GM21619 (cell line): Measurements from ENCODE around the gene ATP9B.

Source experiments
- ATAC-seq: cut with Tn5 transposase; IDR thresholded peaks from one replicate; pipeline ENCODE4 v1.9.1; 2021; ENCODE audit not compliant: unreplicated experiment

The ATP9B gene

DNA sequence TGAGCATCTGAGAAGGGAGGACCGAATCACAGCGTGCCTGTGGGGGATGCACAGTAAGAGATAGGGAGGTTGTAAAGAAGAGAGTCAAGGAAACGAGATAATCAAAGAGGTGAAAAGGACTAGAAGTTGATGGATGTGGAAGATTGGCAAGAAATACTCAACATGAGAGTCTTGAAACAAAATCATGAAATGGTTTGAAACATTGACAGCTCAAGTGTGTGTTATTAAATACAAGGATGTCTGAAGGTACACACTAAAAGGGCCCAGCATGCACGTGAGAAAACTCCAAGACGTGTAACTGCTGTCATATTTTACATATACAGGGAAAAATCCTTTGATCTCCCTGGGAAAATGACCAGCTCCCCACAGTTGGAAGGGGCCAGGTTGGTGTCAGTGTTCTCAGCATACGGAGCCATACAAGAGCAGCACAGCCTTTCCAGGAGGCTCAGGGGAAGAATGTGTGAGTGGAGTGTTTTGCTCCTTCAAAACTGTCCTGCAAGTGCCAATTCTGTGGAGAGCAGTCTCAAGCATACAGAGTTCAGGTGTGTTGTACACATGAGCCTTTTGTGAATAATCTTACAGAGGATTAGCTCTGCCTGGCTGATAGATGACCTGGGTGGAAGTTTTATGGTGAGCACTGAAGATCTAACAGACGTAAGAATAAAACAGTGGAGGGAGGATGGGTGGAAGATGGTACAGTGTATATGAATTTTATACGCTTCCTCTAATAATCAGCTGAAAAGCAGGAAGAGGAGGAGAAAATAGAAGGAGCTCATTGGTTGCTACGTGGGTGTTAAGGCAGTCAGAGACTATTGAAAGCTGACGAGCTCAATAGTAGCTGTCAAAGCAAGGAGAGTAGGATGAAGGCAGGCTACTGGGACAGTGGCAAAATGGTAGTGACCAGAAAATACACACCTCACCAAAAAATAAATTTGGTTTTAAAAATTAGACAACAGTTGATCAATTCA, 126.8 kb downstream of the ATP9B start:
- no peak for ATAC-seq

DNA sequence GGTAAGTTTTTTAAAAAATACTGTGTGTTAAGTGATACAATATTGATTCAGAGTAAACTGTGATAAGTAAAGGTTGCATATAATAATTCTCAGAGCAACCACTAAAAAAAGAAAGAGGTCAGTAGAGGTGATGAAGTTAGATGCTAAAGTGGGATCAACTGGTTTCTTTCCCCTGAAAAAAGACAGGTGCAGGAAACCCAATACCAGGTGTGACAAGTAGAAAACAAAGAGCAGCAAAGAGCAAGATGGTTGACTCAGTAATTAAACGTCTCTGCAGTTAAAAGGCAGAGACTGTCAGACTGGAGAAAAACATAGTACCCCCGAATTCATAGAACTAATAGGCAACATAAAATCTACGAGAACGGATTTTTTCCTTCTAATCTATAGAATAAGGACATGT, 128.3 kb downstream of the ATP9B start:
- no peak for ATAC-seq

DNA sequence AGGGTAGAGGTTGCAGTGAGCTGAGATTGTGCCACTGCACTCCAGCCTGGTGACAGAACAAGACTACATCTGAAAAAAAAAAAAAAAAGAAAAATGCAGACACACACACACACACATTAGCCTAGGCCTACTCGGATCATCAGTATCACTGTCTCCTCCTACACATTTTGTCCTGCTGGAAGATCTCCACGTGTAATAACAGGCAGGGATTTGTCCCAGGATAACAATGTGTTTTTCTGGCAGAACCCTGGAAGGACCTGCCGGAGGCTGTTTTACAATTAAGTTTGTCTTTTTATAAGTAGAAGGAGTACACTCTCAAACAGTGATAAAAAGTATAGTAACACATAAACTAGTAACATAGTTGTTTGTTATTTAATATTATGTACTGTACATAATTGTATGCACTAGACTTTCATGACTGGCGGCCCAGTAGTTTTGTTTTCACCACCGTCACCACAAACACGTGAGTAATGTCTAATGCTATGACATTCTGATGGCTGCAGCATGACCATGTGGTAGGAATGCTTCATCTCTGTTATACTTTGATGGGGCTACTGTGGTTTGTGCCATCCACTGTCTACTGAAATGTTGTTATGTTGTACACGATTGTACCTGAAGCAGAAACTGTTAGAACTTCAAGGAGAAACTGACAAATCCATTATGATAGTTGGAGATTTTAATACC, 130.6 kb downstream of the ATP9B start:
- no peak for ATAC-seq

DNA sequence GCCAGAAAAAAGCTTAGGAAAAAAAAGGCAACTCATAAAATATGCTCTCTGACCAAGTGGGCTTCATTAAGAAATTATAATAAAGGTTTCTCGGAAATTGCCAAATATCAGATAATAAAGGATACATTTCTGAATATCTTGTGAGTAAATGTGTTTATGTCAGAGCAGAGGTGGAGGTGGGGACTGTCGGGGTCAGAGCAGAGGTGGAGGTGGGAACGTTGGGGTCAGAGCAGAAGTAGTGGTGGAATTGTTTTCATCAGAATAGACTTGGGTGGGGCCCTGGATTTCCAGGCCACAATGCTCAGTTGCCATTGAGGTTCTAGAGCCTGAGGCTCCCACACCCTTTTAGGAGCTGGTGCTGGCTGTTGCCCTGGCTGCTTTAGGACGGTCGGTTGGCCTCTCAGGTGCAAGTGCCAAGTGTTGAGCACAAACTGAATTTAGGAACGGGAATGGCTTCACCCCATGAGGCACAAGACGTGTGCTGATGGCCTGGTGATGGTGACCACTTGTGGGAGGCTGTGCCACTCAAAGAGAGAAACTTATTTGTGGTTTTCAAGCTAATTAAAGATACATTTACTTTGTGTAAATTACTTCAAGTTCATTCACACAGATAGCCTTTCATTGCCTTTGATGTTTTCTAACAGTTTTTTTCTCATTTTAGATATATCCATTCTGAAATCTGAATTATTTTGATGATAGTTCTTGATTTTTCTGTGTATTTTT, 131.5 kb downstream of the ATP9B start:
- ATAC-seq, result no peak

DNA sequence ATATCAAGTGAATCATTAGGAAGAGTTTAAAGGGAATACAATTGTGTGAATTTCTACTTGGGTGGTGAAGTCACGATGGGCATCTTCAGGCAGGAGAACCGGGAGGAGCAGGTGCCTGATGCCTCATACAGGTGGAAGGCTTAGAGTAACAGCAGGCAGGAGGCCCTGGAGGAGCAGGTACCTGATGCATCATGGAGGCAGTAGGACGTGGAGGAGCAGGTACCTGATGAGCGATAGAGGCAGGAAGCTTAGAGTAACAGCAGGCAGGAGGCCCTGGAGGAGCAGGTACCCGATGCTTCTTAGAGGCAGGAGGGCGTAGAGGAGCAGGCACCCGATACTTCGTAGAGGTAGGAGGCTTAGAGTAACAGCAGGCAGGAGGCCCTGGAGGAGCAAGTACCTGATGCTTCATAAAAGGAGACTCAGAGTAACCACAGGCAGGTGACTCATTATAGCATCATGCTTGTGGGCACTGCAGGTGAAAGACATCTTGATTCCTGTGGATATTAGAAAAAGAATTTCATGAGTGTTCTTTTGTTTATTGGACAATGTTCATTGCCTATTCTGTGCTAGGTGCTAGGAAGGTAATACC, 133.9 kb downstream of the ATP9B start:
- ATAC-seq, result no peak

DNA sequence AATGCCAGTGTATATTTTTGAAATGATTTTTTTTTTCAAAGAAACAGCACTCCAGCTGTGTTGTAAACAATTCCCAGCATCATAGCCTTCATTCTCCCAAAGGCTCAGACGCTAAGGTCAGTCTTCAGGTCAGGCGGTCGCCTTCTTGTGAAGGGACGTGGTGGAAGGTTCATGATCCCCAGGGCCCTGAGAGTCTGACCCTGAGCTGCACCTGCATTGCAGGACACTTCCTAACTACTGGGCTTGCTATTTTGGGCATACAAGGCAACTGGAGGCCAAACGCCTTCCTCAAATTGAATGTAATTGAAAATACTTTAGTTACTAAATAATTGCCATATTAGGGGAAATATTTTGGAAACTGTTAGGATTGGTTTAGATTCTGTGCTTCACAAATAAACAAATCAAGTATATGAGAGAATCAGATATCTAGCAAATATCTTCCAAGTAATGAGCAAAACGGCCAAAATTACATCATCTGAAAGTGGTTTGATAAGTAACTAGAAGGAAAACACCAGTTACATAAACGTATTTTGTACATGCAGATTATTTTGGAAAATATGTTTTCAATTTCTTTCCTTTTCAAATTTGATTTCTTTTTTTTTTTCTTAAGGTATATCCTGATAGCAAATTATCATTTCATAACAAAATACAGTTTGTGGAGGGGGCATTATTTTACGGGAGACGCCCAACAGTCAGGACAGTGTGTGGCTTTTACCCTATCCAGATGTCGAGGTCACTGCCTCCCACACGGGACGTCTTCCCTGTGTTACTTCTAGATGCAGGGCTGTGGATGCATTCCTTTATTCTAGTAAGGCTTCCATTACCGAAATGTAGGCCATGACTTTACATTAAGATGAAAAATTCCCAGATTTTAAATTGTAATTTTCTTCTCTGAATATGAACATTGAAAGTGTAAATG, 136.0 kb downstream of the ATP9B start:
- ATAC-seq, result no peak

DNA sequence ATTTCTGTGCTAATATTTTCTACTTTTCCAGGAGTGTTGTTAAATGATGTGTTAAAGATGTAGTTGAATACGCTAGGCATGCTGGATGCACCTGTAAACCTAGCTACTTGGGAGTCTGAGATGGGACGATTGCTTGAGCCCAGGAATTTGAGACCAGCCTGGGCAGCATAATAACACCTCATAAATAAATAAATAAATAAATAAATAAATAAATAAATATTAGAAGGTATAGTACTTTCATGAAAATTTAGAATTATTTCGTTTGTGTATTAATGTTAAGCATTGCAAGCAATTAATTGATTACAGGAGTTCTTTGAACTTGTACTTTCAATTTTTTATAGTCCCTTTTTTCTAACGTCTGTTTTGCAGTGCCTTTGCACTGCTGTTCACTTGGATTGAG, 137.2 kb downstream of the ATP9B start:
- ATAC-seq, result no peak

DNA sequence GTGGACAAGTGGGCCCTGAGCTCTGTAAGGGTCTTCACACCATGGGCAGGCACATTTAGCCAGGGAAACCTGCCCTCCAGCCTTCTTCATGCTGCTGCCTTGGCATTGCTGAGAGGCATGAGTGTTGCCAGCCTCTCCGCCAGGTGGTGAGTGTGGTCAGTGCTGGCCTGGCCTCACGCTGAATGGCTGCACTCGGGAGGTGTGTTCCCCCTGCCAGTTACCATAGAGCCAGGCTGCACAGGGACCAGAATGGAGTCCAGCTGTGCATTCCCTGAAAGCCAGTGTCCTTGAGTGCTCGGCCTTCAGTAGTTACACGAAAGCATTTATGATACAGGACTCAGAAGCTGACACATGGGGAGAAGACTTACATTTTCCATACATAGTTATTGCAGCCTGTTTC, 139.7 kb downstream of the ATP9B start:
- no peak for ATAC-seq

DNA sequence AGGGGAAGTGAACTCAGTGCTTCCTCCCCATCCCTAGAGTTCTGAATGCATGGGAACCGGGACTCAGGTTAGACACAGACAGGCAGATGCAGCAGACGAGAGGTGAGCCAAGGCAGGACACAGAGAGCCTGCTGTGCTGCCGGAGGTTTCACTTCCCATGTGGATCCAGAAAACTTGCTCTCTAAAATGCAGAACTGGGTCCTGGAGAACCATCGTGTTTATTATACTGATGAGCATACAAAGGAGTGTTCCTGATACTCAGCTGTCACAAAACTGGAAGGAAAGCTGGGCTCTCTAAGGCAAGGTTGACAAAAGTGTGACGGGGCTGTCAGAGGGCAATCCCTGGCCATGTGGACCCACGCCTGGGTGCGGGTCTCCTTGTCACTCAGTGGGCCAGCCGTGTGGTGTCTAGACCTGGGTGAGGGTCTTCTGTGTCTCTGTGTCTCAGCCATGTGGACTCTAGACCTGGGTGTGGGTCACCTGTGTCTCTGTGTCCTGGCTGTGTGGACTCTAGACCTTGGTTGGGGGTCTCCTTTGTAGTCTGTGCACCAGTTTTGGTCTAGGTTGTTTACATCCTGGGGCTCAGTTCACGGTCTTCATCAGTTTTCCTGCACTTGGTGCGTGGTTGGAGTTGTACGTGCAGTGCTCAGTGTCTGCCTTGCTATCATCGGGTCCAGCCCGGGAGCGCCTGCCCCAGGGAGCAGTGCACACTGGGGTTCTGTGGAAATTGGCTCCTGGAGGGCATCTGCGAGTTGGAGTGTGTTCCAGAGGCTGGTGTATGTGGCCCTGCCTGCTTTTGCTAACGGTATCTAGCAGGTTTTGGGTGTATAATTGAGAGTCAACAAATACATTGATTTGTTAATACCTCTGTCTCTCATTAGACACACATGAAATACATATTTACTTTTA, 141.1 kb downstream of the ATP9B start:
- ATAC-seq, result no peak

DNA sequence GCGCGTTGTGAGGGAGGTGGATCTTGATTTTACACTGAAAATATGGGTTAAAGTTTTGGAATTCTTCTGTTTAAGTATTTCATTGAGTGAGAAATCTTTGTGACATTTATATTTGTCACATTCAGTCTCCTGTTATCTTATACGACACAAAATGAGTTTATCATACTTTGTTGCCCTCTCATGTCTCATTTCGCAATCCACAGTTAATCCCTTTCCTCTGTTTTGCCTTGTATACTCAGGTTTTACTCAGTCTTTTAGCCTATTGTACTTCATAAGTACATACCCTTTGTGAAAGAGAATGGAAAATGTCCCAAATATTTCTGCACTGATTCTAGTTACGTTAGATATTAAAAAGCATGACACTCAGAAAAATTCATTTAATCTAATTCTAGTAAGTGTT, 142.7 kb downstream of the ATP9B start:
- ATAC-seq, result no peak

DNA sequence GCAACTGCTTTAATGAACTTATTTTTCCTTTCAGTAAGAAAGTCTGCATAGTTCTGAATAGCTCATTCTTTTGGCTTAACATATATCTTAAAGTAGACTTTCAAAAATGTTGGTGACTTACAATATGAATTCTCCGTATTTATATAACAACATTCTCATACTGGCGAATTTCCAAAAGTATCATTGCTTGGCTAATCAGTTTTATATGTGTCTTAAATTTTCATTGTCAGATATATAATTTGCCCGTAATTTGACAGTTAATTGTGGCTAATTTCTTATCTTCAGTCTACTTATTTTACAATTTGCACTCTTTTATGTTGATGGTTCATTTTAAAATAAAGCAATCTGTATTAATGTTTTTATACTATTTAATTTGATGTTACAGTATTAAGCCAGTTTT, 144.9 kb downstream of the ATP9B start:
- ATAC-seq, result no peak

DNA sequence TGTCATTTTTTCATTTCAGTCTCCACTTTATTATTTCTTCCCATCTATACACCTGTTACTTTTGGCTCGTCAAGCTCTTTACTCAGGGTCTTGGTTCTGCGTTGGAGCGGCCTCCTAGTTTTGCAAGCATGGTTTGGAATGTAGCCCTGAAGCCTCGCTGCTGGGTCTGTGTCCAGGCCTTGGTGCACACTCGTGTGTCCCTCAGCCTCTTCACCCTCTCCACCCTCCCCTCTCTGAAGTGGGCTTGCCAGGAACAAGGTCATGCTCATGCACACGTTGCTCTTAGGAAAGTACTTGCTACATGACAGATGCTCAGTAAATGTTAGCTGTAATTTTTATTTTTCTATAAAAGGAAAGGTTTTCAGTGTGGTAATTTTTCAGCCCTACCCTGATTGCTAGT, 147.0 kb downstream of the ATP9B start:
- ATAC-seq, result no peak

DNA sequence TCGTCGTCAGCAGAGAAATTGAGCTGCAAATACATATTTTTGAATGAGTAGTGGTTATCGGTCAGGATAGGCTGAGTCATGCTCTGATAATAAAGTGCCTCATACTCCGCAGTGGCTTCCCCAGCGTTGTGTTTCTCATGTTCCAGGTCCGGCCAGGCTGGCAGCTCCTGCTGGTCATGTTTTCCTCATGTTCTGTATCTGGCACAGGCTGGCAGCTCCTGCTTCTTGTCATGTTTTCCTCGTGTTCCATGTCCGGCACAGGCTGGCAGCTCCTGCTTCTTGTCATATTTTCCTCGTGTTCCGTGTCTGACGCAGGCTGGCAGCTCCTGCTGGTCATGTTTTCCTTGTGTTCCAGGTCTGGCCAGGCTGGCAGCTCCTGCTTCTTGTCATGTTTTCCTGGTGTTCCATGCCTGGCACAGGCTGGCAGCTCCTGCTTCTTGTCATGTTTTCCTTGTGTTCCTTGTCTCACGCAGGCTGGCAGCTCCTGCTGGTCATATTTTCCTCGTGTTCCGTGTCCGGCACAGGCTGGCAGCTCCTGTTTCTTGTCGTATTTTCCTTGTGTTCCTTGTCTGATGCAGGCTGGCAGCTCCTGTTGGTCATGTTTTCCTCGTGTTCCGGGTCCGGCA, 148.9 kb downstream of the ATP9B start:
- ATAC-seq, result no peak

DNA sequence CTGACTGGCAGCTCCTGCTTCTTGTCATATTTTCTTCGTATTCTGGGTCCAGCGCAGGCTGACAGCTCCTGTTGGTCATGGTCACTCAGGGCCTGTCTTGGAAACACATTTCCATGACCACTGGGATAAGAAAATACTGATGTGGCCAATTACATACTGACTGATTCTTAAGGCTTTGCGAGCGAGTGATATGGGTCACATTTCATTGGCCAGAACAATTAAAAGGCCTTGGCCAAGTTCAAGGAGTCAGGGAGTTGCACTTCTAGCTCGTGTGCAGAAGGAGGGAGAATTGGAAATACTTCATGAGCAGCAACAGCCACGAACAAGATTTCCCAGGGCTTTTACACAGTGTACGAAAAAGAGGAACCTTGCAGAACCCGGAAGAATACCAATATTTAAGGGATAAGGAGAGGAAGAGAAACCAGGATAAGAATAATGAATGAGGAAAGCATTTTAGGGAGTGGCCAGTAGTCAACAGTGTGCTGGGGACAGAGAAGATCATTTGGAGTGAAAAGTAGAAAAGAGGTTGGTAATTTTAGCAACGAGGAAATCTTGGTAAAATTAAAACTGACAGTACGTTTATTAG, 149.5 kb downstream of the ATP9B start:
- ATAC-seq, result no peak

DNA sequence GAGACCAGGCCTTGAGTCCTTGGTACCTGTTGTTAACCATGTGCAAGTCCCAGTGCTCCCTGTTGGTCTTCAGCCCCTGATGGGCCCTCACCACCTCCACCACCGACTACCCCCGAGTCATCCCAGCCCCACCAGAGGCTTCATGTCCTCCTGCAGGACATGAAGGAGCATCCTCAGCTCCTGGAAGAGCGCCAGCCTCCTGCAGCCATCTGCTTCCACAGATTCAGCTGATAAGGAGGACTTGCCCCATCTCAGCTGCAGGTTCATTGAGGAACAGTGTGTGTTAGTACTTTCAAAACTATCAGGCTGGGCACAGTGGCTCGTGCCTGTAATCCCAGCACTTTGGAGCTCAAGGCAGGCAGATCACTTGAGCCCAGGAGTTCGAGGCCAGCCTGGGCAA, 151.9 kb downstream of the ATP9B start:
- ATAC-seq, result no peak

DNA sequence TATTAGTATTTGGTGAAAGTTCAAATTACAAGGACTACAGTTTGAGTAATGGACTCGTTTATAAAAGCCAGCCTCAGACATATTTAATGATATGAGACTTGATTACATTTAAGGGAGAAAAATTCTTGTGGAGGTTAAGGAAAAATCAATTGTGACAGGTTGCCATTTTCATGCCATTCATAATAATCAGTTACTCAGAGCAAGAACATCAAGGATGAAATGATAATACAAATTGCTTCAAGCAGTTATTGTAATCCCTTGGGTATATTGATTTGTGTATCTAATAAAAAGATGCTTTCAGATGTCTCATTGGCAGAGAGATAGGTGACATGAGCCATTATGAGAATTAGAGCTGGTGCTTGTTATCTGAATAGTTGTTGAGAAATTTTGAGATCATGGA, 153.6 kb downstream of the ATP9B start:
- no peak for ATAC-seq

DNA sequence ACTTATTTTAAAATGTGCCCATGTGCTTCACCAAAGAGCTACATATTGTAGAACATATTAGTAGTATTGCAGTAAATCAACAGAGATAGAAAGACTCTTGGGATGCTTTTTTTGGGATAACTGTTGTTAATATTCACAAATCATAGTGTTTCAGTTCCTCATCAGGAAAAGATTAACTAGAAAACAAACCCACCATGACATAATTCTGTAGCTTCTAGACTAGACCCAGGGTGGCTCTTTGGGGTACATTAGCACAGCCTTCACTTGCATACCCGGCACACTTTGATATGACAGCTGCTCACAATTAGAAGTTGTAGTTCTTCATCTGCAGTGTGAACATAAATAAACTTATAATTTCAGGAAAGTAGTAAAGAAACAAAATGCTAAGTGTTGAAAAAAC, 154.2 kb downstream of the ATP9B start:
- ATAC-seq, result peak; percentile 61

DNA sequence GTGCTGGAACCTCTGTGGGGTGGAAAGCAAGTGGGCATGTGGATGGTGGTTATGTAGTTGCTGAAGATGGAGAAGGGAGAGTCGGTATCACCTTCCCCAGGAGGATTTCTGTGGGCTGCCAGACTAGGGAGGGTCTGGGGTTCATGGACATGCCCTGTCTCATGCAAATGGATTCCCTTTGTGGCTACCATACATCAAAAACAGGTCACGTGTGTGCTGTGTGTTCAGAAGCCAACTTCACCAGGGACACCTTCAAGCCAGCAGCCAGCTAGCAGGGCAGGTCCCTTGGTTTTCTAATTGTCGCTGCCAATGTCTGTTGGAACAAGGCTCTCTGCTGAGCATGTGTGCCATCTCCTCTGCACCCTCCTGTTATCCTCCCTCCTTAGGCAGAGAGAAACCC, 155.2 kb downstream of the ATP9B start:
- no peak for ATAC-seq
